GM12873 (cell line): Measurements from ENCODE around the gene SLC35B4.
A peak's percentile ranks its signal among the peaks of the same experiment; 100 is the strongest.

Source experiments
- CTCF ChIP-seq: IDR thresholded peaks from 2 replicates; pipeline ENCODE4 v1.5.1; 2012; ENCODE audit warnings: low read depth, mild to moderate bottlenecking, moderate library complexity, low read length, control low read depth; ENCODE audit not compliant: insufficient read depth; ENCODE audit errors: missing control alignments

Gene SLC35B4

GRCh38 chr7:134357486-134357885, 40.8 kb upstream of the SLC35B4 start:
- peak; percentile 26 for TF ChIP-seq CTCF

GRCh38 chr7:134356421-134356936, 39.7 kb upstream of the SLC35B4 start:
- TF ChIP-seq CTCF: no peak

- TF ChIP-seq CTCF: no peak
Measured at GRCh38 chr7:134355927-134356326, 39.2 kb upstream of the SLC35B4 start.

- no peak for TF ChIP-seq CTCF
Measured at GRCh38 chr7:134355004-134355525, 38.3 kb upstream of the SLC35B4 start.

GRCh38 chr7:134353411-134353810, 36.7 kb upstream of the SLC35B4 start:
- no peak for TF ChIP-seq CTCF

- no peak for TF ChIP-seq CTCF
Measured at GRCh38 chr7:134351424-134351823, 34.7 kb upstream of the SLC35B4 start.

- no peak for TF ChIP-seq CTCF
Measured at GRCh38 chr7:134350709-134351108, 34.0 kb upstream of the SLC35B4 start.
